Caki2 (cell line): ENCODE measurements around the gene TBX4. TPM values are rescaled to one million over a fixed set of nuclear protein-coding genes. Genes with fewer than 3 reads are reported as not detected.

ENCODE experiments used
- DNase-seq: peaks from one replicate; pipeline ENCODE4 v3.0.0-alpha.2; 2015; ENCODE audit warnings: low read depth
- in situ Hi-C: cut with HindIII; loops from 2 replicates; pipeline ENCODE4 v1.10.0; 2016; ENCODE audit warnings: low sequenced_read_pairs, low pct_unique_long_range_greater_than_20kb, mixed read lengths
- total RNA-seq: library from RNA; depleted of rRNA; stranded (reverse); fragments of >200 nt; shearing (Covaris generic); gene quantifications from 2 replicates; pipeline ENCODE4 v1.2.3, GENCODE V29; 2014; ENCODE audit warnings: low replicate concordance

The TBX4 gene
- total RNA-seq, 1 experiment from 2014 or later, result not detected

DNA sequence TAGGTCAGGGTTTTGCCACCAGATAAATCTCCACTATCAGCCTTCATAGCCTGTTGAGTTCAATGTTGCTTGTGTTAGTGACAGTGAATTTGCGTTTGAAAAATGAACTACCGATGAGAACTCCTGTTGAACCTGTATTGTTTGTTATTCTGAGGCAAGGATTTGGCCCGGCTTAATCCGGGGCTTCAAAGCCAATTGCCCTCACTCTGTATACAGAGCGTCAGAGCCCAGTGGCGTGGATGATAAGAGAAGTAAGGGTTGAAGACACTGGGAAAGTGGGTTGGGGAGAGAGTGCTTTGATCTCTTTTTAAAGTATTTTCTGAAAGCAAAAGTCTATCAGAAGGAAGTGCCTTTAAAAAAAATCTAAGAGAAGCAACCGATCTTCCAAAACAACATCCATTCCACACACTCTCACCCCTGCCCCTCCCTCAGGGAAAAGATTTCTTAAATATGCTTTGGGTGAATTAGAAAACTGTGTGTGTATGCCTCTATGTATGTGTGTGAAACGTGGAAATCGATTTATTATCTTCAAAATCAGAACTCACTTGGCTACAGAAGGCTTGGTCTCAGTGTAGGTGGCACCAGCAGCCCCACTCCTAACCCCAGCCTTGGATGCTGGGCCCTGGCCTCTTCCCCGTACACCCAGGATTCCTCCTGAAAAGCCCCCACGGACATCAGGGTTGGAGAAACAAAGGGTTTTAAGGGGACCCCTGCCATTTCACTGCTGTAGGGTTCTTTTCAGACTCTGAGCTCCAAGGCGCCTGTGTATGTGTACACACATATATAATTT lies 8.8 kb downstream of the TBX4 start:
- DNase-seq, result no peak
- in situ Hi-C loops, result no loop called here

DNA sequence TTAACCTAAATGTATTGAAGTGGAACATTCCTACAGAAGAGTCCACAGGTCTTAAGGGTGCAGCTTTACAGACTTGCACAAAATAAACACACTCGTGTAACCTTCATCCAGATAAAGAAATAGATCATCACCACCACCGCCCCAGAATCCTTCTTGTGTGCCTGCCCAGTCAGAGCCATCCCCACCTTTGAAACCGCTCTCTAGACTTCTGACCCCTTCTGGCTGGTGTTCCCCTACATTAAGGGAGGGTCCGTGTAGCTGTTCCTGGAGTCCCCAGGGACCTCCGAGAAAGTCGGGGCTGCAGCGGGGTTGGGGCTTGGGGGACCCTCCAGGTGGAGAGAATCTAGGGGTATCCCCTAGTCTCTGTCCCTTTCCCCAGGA lies 9.4 kb downstream of the TBX4 start:
- no peak for DNase-seq
- in situ Hi-C loops, result no loop called here

DNA sequence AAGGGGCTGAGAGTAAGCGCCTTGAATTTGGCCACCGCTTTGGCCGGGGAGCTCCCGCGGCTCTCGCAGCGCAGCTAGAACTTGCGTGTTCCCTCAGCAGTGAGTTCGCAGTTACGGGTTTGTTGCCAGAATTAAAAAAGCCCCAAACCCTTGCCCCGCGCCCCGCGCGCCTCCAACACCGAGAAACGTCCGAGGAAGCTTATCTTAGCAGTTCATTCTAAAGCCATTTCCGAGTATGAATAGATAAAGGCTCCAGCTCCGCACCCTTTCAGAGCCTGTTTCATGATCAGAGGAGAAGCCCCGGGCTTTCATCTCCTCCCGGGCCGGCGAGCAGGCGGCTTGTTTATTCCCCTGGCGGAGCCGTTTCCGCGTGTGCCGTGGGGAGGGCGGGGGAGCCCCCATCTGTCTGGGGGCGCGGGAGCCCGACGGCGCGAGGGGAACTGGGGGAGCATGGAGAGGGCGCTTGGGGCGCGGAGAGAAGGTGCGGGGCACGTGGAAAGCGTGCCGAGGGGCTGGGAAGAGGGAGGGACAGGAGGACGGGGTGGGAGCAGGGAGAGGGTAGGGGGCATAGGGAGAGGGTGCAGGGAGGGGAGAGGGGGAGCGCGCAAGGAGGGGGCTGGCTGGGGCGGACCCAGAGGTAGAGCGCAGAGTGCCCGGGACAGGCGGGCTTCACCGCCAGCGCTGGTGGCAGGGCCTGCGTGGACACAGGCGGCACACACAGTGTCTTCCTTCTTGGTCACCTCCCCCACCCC lies 9.9 kb downstream of the TBX4 start:
- in situ Hi-C loops, result no loop called here
- DNase-seq, result no peak

DNA sequence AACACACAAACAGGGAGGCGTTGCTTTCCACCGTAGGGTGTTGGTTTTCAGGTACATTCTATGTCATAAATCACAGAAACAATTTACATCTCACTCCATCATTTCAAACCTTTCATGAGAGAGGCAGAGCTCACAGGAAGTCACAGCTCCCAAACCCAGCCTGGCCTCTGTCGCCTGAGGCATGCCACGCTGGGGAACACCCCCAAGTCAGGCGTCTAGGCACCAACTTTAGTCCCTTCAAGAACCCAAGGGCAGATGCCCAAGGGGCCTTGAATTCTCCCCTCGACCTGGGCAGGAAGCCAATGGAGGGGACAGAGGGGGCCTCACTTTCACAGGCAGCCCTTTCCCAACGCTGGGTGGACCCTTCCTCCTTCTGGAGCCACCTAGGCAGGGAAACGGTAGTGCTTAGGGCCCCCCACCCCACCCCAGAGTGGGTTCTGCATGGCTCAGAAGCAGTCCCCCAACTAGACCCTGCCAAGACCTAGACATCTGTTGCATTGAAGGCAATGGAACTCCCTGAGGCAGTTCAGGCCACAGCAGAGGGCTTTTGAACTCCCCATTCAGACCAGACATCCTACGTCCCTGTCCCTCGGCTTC lies 10.6 kb downstream of the TBX4 start:
- no peak for DNase-seq
- in situ Hi-C loops, result no loop called here

DNA sequence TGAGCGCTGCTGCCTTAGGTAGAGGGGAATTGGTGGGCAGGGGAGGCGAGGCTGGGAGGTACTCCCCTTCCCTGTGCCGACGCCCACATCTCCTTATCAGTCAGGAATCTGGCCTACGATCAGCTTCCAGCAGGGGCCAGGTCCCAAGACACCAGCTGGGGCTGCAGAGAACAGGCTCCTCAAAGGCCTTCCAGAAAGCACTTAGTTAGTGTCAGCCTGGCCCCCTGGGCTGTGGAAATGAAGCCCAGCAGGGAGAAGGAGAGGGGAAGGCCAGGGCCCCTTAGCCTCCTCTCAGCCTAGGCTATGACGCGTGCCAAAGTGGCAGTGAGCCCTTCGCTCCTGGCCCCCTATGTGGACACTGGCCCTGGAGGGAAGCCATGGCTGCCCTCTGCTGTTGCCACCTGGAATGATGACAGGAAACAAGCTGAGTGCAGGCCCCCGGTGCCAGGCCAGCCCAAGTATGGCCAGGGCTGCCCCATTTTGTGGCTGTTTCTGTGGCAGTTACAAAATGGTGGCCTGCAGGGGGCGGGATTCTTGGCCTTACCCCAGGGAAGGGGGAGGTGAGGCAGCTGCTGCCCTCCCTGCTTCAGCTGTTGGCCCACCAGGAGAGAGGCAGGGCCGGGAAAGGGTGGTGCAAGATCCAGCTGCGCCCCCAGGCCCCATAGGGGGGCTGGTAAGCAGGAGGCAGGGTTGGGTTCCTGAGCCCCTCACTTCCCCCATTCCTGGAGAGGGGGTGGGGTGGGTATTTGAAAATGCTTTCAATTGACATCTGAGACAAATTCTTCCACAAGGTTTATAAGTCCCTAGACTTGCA lies 11.3 kb downstream of the TBX4 start:
- no peak for DNase-seq
- in situ Hi-C loops, result no loop called here

DNA sequence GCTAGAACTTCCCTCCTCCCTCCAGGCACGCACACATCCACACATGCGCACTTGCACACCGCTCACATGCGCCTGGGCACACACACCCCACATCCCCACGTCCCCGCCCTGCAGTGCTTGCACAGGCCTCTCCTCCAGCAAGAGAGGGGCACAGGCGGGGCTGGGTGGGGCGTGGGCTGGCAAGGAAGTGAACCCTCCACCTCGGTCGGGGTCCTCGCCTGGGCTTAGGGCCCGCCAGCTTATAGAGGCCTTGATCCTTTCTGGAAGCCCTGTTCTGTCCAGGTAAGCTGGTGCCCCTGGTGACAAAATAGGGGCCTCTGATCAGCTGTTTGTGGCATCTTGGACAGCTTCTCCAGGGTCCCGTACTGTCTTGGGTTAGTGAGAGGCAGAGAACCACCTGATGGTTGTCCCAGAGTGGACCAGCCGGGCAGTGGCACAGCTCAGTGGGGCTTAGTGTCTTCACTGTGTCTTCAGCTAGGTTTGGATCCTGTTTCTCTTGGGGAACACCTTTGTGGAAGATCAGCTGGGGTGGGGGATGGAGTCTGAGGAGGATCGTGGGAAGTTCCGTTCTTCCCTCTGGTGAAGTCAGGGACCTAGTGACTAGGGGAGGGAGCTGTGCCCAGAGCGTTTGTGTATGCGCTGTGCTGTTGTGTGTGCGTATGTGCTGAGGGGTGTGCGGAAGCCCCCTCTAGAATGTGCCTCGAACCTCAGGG lies 12.1 kb downstream of the TBX4 start:
- in situ Hi-C loops, result no loop called here
- no peak for DNase-seq

DNA sequence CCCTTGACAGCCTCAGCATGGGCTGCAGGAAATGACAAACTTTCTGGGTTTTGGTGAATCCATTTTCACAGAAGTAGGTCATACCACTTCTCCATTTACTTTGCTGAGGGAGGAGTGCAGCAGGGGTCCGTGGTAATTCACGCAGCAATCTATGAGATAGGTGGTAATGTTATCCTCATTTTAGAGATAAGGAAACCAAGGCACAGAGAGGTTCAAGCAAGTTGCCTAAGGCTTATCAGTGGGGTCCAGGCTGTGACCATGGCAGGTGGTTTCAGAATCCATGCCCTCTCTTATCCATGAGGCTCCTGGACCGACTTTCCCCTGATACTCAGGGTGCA lies 12.6 kb downstream of the TBX4 start:
- no peak for DNase-seq

DNA sequence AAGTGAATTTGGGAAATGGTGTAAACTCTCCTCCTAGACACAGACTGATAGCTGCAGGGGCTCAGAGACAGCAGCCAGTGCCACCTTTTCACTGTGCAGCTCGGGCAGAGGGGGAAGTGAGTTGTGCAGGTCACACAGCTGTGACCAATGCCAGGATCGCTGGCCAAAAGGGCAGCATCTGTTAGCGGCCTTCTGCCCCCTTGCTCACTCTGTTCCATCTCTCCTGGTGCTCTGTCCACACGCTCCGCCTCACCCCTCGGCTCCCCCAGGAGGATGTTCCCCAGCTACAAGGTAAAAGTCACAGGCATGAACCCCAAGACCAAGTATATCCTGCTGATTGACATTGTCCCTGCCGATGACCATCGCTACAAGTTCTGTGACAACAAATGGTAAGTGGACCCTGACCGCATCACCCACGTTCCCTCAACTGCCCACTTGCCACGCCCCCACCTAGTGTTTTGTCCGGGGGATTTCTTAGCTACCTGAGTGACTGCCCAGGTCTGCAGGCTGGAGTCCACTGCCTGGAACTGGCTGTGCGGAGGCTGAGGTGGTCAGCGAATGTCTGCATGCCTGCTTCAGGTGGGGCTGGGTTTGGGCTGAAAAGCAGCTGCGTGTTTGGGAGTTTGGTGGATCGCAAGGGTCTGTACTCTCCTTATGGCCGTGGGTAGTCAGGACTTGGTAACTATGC lies 13.5 kb downstream of the TBX4 start:
- in situ Hi-C loops, result no loop called here
- no peak for DNase-seq

More for the DNA sequence above, 12.6 kb downstream of the TBX4 start:
- in situ Hi-C loops, result no loop called here

DNA sequence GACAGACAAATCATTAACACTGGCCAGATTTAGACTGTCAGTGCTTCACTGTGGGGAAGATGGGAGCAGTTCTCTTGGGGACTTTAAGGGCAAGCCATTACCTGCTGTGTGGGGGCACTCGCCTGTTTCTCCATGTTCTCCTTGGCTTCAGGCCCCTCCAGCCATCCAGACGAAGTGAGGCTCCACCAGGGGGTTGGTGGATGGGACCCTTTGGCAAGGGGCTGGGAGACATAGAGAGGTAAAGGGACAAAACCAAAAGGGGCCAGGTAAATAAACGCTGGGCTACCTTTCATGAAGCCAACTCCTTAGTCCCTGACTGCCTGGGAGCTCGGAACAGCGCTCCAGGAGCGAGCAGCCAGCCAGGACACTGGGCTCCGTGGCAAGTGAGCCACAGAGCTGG lies 14.0 kb downstream of the TBX4 start:
- in situ Hi-C loops, result no loop called here
- no peak for DNase-seq

DNA sequence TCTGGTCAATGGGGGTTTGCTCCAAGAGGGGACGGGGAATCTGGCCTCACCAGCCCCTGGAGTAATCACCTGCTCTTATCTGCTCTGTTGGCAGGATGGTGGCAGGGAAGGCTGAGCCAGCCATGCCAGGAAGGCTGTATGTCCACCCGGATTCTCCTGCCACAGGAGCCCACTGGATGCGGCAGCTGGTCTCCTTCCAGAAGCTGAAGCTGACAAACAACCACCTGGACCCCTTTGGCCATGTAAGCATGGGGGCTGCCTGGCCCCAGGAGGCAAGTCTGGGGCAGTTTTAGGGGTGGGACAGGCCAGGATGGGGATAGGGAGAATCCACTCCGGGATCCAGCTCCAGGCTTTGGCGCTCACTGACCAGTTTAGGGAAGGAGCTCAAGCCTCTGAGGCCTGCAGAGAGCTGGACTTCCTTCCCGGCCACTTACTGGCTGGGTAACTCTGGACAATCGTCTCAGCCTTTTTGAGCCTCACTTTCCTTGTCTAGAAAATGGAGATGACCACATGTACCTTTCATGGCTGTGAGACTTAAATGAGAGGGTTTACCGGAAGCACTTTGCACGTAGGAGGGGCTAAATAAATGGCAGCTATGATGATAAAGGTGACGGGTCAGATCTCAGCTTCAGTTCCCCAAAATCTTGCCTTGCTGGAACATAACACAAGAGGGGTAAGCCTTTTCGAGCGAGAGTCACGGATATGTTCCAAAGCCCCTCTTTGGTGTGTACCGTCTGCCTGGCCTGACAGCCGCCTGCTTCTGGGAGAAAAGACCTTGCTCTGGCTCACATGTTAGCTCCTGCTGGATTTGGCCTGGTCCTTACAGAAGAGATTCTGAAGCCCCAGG lies 15.4 kb downstream of the TBX4 start:
- peak; percentile 25 for DNase-seq
- in situ Hi-C loops, result no loop called here

DNA sequence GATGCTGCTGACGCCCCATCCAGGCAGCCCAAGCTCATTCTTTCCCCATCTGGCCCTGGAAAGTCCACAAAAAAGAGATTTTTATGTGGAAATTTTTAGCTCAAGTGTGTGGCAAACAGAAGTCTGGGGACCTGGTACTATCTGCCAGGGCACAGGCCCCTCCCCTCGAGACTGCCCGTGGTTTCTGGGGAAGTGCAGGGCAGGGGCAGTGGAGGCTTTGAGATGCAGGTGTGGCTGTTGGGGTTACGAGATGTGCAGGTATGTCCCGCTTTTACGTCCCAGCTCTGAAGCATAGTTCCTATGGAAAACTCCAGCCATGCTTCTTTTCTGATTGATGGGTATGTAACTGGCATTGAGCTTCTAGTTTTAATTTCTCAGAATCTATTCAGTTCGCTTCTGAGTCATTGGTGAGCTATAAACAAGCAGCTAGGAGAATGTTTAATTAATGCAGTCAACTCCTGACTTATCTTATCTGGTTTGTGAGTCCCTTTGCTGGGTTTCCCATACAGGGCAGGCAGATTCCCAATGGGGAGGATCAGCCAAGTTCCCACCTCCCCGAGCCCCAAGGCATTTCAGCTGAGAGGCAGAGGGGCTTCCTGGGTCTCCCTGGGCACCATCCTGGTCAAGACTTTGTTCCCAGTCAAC lies 16.2 kb downstream of the TBX4 start:
- in situ Hi-C loops, result no loop called here
- DNase-seq, result no peak

DNA sequence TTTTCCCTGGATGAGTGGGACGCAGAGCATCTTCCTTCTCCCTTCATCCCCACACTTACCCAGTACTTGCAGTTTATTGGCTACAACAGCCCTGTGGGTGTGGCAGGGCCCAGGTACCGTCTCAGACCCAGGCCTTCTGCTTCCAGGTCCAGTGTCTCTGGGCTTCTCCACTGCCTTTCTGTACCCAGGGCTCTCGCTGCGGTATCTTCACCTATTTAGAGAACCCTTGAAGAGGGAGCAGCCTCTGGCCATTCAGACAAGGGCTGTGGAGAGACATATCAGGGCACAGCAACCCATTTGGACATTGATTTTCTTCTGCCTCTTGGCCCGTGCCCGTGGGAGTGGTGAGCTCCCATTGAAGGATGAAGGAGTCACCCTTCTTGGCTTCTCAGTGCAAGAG lies 17.3 kb downstream of the TBX4 start:
- in situ Hi-C loops, result no loop called here
- no peak for DNase-seq

DNA sequence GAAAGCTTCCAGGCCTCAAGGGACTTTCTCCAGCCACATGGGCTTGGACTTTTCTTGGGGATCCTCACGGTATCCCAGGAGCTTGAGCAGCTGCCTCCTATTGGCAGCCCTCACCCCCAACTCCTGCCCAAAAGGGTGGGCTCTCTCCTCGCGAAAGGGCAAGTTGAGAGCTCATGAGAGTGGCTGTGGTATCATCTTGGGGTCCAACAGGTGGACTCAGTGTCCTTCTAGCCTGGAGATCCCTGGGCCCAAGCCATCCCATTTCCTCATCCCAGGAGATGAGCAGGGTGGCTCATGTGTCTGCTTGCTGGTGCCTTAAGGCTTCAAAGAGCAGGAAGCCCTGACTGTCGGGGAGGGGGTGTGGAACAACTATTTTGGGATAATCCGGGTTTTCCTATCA lies 17.7 kb downstream of the TBX4 start:
- in situ Hi-C loops, result no loop called here
- no peak for DNase-seq

DNA sequence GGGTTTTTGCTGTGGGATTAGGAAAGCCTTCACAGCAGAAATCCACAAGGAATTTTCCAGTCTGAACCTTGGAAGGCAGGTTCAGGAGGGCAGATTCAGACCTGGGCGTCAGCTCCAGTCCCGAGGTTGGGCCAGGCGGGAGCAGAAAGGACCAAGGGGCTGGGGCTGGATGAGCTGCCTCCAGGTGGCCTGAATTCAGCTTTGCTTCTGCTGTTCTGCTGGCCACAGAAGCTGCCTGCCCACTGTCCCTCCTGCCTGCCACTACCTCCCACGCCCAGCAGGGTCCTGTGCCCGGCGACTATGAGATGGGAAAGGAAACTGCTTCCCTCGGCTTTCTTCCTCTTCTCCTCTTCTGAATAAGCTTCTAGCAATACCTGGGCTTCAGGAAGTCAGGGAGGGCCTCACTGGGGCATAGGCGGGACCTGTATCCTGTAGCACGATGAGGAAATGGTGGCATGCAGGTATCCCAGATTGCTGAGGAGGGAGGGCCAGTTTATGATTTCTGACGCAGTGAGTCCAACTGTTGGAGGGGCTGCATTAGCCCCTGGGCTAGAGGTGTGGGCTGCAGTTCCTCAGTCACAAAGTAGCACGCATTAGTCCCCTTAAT lies 18.4 kb downstream of the TBX4 start:
- in situ Hi-C loops, result no loop called here
- DNase-seq, result no peak

DNA sequence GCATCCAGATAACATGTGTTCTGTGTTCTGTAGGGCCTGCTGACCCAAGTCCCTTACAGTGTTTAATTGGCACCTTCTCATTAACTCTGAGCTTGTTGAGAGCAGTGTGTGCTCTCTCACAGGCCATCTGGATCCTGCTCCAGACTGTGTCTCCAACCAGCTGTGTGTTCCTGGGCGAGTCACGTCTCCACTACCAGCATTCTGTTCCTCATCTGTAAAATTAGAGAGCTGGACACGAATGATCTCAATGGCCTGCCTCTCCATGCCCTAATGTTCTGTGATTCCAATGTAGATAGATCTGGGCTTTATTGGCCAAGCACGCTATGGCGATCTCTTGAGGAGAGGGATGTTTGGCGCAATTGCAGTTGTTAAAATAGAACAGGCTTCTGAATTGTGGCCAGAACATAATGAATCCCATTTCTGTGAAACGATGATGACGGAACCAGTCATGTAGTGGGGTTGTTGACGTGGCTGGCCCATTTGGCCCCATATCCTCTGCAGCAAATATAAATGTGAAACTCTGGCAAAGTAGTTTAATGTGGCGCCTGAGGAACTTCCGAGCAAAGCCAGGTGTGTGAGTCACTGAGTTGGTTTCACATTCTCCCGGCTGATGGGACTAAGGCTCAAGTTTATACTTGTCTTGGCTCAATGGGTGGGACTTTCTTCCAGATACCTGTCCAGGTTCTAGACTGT lies 22.2 kb downstream of the TBX4 start:
- in situ Hi-C loops, result no loop called here
- no peak for DNase-seq

DNA sequence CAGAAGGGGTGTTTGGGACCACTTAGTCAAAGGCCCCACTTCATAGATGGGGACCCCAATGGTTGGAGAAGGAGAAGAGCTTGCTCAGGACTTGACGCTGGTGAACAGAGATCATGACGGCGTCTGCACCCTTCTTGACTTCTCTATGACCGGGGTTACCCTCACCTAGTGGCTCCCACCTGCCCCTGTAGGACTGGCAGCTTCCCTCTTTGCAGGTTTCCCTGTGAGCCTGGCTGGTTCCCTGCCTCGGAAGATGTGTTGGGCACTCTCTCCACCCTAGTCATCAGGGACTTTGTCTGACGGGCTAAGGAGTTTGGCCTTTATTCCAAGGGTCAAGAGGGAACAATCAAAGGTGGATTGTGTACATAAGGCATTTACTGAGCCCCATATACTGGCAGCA lies 22.7 kb downstream of the TBX4 start:
- DNase-seq, result no peak
- in situ Hi-C loops, result no loop called here
